Body of pancreas (tissue), 4 donors: ENCODE results near the gene ZNF70. TPM values are rescaled to one million over a fixed set of nuclear protein-coding genes. Genes with fewer than 3 reads are reported as not detected.

Experiments used
- ATAC-seq: fragments of 150-250 bp; one replicate; pipeline ENCODE4 v1.9.1; 2016
- DNase-seq, 4 donors: peaks; one replicate each; pipeline ENCODE4 v3.0.0-alpha.2; 2019
- H3K27ac ChIP-seq, 4 donors: fragments of 200-600 bp; sonication (generic); 1 replicate in 3 of 4; 2 replicates in 1 of 4; pipeline versions ENCODE4 v1.5.1 to v1.6.1; 2016 to 2019; ENCODE audit warnings: mild to moderate bottlenecking in 1 of 4, mixed read lengths in 1 of 4, moderate library complexity in 1 of 4
- H3K27me3 ChIP-seq, 2 donors: fragments of 200-600 bp; sonication (generic); one replicate each; pipeline ENCODE4 v1.6.0; 2016; ENCODE audit warnings: mild to moderate bottlenecking in 1 of 2
- H3K36me3 ChIP-seq, 2 donors: fragments of 200-600 bp; sonication (generic); replicated peaks in 1 of 2; 2 replicates each; pipeline ENCODE4 v1.5.1; 2016; ENCODE audit warnings: low read depth in 2 of 2; ENCODE audit not compliant: insufficient read depth in 1 of 2
- H3K4me1 ChIP-seq: fragments of 200-600 bp; sonication (generic); one replicate; pipeline ENCODE4 v1.6.0; 2016
- H3K4me3 ChIP-seq, 2 donors: fragments of 200-600 bp; sonication (generic); 1 replicate in 1 of 2; 2 replicates in 1 of 2; pipeline ENCODE4 v1.5.1; 2016 to 2019
- H3K9me3 ChIP-seq, 3 donors: fragments of 200-600 bp; sonication (generic); 1 replicate in 2 of 3; 2 replicates in 1 of 3; pipeline ENCODE4 v1.5.1; 2016
- CTCF ChIP-seq, 7 experiments: fragments of 450-650 bp in 4 of 7; fragments of 200-600 bp in 3 of 7; sonication (generic) in 3 of 7; IDR thresholded peaks; one replicate each; pipeline ENCODE4 v1.5.1; 2016 to 2019; ENCODE audit warnings: antibody characterized with exemption in 7 of 7
- POLR2A ChIP-seq, 3 donors: fragments of 450-650 bp; IDR thresholded peaks; one replicate each; pipeline ENCODE4 v1.6.1; 2016; ENCODE audit warnings: antibody characterized with exemption in 3 of 3, mild to moderate bottlenecking in 2 of 3
- WGBS, 2 donors: methylation state at CpG; one replicate each; pipeline ENCODE4 v1.1.5; 2017; 5-methylcytosine and 5-hydroxymethylcytosine counted together
- intact Hi-C: fragments of 100-400 bp; cut with DNase I; formaldehyde crosslinking; loops from one replicate; pipeline ENCODE4 v1.15.1; 2023
- total RNA-seq, 2 donors: library from RNA; depleted of rRNA; stranded (reverse); fragments of >200 nt; gene quantifications; one replicate each; pipeline ENCODE4 v1.1.0, GENCODE V29; 2016

The ZNF70 gene
- total RNA-seq, 2 donors from 2014 or later: 4.2 to 9.9 TPM

GRCh38 chr22:23695571-23696325 lies 55.2 kb downstream of the ZNF70 start:
- WGBS, 2 donors: 85 to 93% methylated on average over 10 to 19 of the region's 19 CpGs
- TF ChIP-seq POLR2A (IDR thresholded peaks at IDR 0.05): no peak
- no peak for TF ChIP-seq CTCF (IDR thresholded peaks at IDR 0.05)
- DNase-seq: no peak
- H3K36me3 ChIP-seq: peaks cover 0 to 7% of the 10 kb centered on the region in 2 donors
- intact Hi-C loops: loop anchor here (10.0 kb wide), 1 partner anchor 61 kb away; the partner anchor contains the start of gene DRICH1
- no peaks in the 10 kb centered on the region for H3K27me3 ChIP-seq
- H3K4me1 ChIP-seq: peaks cover 6% of the 10 kb centered on the region
- H3K27ac ChIP-seq: no peak overlapping the region
- no peaks in the 10 kb centered on the region for H3K9me3 ChIP-seq
- no peak for ATAC-seq
- H3K4me3 ChIP-seq: no peak overlapping the region

- intact Hi-C loops: loop anchor here (10.0 kb wide), 1 partner anchor 60 kb away; the partner anchor contains the start of gene DRICH1
- peaks cover 1% of the 10 kb centered on the region for H3K4me1 ChIP-seq
- DNase-seq: no peak
- 67 to 83% methylated on average over 2 to 3 of the region's 3 CpGs for WGBS, 2 donors
- no peak overlapping the region for H3K27ac ChIP-seq
- no peaks in the 10 kb centered on the region for H3K27me3 ChIP-seq
- peaks cover 0 to 6% of the 10 kb centered on the region in 2 donors for H3K36me3 ChIP-seq
- H3K9me3 ChIP-seq: no peaks in the 10 kb centered on the region
- no peak overlapping the region for H3K4me3 ChIP-seq
- no peak for ATAC-seq
- no peak for TF ChIP-seq CTCF (IDR thresholded peaks at IDR 0.05)
- no peak for TF ChIP-seq POLR2A (IDR thresholded peaks at IDR 0.05)
Observed at GRCh38 chr22:23695141-23695540, 55.8 kb downstream of the ZNF70 start.

- no peak overlapping the region for H3K27ac ChIP-seq
Observed at GRCh38 chr22:23693979-23694680, 56.8 kb downstream of the ZNF70 start.

GRCh38 chr22:23692598-23693291 lies 58.2 kb downstream of the ZNF70 start:
- TF ChIP-seq CTCF (IDR thresholded peaks at IDR 0.05): no peak
- no peak for TF ChIP-seq POLR2A (IDR thresholded peaks at IDR 0.05)
- DNase-seq (no peak), ATAC-seq (no peak)
- Histone ChIP-seq H3K27me3 (no peaks in the 10 kb centered on the region), H3K36me3 (peaks cover 0 to 6% of the 10 kb centered on the region in 2 donors), H3K4me1 (no peaks in the 10 kb centered on the region), H3K4me3 (no peak overlapping the region), H3K9me3 (no peaks in the 10 kb centered on the region), H3K27ac (no peak overlapping the region)
- 88 to 96% methylated on average over 5 to 12 of the region's 12 CpGs for WGBS, 2 donors
- intact Hi-C loops: loop anchor here (10.0 kb wide), 1 partner anchor 58 kb away; the partner anchor contains the start of gene DRICH1

More at GRCh38 chr22:23693979-23694680, 56.8 kb downstream of the ZNF70 start:
- DNase-seq: no peak
- Histone ChIP-seq H3K27me3 (no peaks in the 10 kb centered on the region), H3K36me3 (peaks cover 0 to 6% of the 10 kb centered on the region in 2 donors), H3K4me3 (no peak overlapping the region), H3K4me1 (no peaks in the 10 kb centered on the region), H3K9me3 (no peaks in the 10 kb centered on the region)
- no peak for TF ChIP-seq CTCF (IDR thresholded peaks at IDR 0.05)
- TF ChIP-seq POLR2A (IDR thresholded peaks at IDR 0.05): no peak
- 81 to 97% methylated on average over 5 to 11 of the region's 11 CpGs for WGBS, 2 donors
- ATAC-seq: no peak
- intact Hi-C loops: loop anchor here (10.0 kb wide), 1 partner anchor 59 kb away; the partner anchor contains the start of gene DRICH1
